Fibroblast of lung (primary cell): ENCODE data around the gene PRRX2.

Experiments
- EZH2 ChIP-seq: IDR thresholded peaks from 2 replicates; pipeline ENCODE4 v1.5.1; 2012; ENCODE audit warnings: low read length, control low read depth, mild to moderate bottlenecking; ENCODE audit errors: missing control alignments
- TF ChIP-seq, protein P1 (sequence below), 2 donors: IDR thresholded peaks in 1 of 2; conservative IDR thresholded peaks in 1 of 2; 1 replicate in 1 of 2; 2 replicates in 1 of 2; pipeline ENCODE4 v1.5.1; 2011 to 2012; ENCODE audit warnings: low read length in 2 of 2, control low read depth in 1 of 2, inconsistent platforms in 1 of 2, low read depth in 1 of 2, mild to moderate bottlenecking in 1 of 2

DNA sequence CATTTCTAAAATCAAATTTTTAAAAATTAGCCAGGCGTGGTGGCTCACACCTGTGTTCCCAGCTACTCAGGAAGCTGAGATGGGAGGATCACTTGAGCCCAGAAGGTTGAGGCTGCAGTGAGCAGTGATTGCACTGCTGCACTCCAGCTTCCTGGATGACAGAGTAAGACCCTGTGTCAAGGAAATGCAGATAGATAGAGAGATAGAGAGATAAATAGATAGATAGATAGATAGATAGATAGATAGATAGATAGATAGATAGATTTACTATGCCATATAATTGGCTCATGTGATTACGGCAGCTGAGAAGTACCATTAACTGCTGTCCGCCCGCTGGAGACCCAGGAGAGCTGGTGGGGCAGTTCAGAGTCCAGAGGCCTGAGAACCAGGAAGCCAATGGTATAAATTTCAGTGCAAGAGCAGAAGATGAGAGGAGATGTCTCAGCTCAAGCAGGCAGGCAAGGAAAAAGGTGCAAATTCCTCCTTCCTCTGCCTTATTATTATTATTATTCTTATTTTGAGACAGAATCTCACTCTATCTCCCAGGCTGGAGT lies 100.4 kb downstream of the PRRX2 start:
- TF ChIP-seq, protein P1, sequence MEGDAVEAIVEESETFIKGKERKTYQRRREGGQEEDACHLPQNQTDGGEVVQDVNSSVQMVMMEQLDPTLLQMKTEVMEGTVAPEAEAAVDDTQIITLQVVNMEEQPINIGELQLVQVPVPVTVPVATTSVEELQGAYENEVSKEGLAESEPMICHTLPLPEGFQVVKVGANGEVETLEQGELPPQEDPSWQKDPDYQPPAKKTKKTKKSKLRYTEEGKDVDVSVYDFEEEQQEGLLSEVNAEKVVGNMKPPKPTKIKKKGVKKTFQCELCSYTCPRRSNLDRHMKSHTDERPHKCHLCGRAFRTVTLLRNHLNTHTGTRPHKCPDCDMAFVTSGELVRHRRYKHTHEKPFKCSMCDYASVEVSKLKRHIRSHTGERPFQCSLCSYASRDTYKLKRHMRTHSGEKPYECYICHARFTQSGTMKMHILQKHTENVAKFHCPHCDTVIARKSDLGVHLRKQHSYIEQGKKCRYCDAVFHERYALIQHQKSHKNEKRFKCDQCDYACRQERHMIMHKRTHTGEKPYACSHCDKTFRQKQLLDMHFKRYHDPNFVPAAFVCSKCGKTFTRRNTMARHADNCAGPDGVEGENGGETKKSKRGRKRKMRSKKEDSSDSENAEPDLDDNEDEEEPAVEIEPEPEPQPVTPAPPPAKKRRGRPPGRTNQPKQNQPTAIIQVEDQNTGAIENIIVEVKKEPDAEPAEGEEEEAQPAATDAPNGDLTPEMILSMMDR (conservative IDR thresholded peaks at IDR 0.05 in 1 of 2, IDR thresholded peaks at IDR 0.05 in 1 of 2; ENCODE audit: low read depth in 1 of 2, low read length in 2 of 2): no peak
- no peak for TF ChIP-seq EZH2
